H1 (cell line): ENCODE measurements around the gene PSD2. TPM values are rescaled to one million over a fixed set of nuclear protein-coding genes. Genes with fewer than 3 reads are reported as not detected.

Source experiments
- EGR1 ChIP-seq: IDR thresholded peaks from 2 replicates; pipeline ENCODE4 v1.6.1; 2011; ENCODE audit warnings: low read depth, low read length, borderline replicate concordance
- polyA plus RNA-seq, 7 experiments: library from polyadenylated mRNA; depleted of rRNA in 3 of 7; stranded (reverse) in 5 of 7; unstranded in 2 of 7; fragments of >200 nt in 5 of 7; fragments of 200-250 nt in 2 of 7; gene quantifications; 1 replicate in 5 of 7; 2 replicates in 1 of 7; 4 replicates in 1 of 7; pipeline versions ENCODE4 v1.2.1 to v1.2.3, GENCODE V29; 2011 to 2013; ENCODE audit warnings: missing spikeins in 2 of 7, mixed read lengths in 2 of 7
- total RNA-seq: library from RNA; stranded (reverse); fragmentation: NEBNext Ultra II Directional; extraction: Animal tissue kit (Norgen Biotek cat#: 25700); gene quantifications from 2 replicates; pipeline ENCODE4 v1.2.1, GENCODE V29; 2021
- TF ChIP-seq, protein P1 (sequence below): fragments of 300-600 bp; sonication (generic); IDR thresholded peaks from 2 replicates; pipeline ENCODE4 v1.7.1; 2012; ENCODE audit warnings: low read length, moderate library complexity, mild to moderate bottlenecking, inconsistent platforms; ENCODE audit not compliant: insufficient replicate concordance

Gene PSD2
- total and polyA plus RNA-seq, 2 of the 8 experiments (the other 6 are each of a cell fraction or from before 2014, with no cell fraction given) = 0.06 to 0.14 TPM

DNA sequence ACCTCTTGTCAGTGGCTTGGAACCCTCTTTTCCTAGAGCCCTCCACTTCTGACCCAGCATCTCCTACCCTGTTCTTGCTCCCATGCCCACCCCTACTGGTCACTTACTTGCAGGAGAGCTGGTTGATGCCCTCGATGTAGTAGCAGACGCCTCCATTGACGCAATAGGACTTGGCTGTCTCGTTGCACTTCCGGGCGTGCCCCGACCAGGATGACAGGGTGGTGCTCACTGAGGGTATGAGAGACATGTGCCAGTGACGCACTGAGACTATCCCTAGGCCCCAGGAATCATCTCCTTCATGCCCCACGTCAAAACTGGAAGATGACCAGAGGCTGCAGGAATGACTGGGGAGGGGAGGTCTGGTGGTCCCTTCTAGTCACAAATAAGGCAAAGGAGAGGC lies 76.0 kb downstream of the PSD2 start (continued):
- TF ChIP-seq, protein P1, sequence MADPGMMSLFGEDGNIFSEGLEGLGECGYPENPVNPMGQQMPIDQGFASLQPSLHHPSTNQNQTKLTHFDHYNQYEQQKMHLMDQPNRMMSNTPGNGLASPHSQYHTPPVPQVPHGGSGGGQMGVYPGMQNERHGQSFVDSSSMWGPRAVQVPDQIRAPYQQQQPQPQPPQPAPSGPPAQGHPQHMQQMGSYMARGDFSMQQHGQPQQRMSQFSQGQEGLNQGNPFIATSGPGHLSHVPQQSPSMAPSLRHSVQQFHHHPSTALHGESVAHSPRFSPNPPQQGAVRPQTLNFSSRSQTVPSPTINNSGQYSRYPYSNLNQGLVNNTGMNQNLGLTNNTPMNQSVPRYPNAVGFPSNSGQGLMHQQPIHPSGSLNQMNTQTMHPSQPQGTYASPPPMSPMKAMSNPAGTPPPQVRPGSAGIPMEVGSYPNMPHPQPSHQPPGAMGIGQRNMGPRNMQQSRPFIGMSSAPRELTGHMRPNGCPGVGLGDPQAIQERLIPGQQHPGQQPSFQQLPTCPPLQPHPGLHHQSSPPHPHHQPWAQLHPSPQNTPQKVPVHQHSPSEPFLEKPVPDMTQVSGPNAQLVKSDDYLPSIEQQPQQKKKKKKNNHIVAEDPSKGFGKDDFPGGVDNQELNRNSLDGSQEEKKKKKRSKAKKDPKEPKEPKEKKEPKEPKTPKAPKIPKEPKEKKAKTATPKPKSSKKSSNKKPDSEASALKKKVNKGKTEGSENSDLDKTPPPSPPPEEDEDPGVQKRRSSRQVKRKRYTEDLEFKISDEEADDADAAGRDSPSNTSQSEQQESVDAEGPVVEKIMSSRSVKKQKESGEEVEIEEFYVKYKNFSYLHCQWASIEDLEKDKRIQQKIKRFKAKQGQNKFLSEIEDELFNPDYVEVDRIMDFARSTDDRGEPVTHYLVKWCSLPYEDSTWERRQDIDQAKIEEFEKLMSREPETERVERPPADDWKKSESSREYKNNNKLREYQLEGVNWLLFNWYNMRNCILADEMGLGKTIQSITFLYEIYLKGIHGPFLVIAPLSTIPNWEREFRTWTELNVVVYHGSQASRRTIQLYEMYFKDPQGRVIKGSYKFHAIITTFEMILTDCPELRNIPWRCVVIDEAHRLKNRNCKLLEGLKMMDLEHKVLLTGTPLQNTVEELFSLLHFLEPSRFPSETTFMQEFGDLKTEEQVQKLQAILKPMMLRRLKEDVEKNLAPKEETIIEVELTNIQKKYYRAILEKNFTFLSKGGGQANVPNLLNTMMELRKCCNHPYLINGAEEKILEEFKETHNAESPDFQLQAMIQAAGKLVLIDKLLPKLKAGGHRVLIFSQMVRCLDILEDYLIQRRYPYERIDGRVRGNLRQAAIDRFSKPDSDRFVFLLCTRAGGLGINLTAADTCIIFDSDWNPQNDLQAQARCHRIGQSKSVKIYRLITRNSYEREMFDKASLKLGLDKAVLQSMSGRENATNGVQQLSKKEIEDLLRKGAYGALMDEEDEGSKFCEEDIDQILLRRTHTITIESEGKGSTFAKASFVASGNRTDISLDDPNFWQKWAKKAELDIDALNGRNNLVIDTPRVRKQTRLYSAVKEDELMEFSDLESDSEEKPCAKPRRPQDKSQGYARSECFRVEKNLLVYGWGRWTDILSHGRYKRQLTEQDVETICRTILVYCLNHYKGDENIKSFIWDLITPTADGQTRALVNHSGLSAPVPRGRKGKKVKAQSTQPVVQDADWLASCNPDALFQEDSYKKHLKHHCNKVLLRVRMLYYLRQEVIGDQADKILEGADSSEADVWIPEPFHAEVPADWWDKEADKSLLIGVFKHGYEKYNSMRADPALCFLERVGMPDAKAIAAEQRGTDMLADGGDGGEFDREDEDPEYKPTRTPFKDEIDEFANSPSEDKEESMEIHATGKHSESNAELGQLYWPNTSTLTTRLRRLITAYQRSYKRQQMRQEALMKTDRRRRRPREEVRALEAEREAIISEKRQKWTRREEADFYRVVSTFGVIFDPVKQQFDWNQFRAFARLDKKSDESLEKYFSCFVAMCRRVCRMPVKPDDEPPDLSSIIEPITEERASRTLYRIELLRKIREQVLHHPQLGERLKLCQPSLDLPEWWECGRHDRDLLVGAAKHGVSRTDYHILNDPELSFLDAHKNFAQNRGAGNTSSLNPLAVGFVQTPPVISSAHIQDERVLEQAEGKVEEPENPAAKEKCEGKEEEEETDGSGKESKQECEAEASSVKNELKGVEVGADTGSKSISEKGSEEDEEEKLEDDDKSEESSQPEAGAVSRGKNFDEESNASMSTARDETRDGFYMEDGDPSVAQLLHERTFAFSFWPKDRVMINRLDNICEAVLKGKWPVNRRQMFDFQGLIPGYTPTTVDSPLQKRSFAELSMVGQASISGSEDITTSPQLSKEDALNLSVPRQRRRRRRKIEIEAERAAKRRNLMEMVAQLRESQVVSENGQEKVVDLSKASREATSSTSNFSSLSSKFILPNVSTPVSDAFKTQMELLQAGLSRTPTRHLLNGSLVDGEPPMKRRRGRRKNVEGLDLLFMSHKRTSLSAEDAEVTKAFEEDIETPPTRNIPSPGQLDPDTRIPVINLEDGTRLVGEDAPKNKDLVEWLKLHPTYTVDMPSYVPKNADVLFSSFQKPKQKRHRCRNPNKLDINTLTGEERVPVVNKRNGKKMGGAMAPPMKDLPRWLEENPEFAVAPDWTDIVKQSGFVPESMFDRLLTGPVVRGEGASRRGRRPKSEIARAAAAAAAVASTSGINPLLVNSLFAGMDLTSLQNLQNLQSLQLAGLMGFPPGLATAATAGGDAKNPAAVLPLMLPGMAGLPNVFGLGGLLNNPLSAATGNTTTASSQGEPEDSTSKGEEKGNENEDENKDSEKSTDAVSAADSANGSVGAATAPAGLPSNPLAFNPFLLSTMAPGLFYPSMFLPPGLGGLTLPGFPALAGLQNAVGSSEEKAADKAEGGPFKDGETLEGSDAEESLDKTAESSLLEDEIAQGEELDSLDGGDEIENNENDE = no peak
- TF ChIP-seq EGR1 = no peak
- TF ChIP-seq, all 59 proteins: peak for 0
